ENCODE measurements around the gene STRC.
"Not testable (repeated sequence)": the region's sequence is repeated elsewhere in the genome, so short reads cannot be mapped to it uniquely, and the experiment has no call there.

Gene STRC

DNA sequence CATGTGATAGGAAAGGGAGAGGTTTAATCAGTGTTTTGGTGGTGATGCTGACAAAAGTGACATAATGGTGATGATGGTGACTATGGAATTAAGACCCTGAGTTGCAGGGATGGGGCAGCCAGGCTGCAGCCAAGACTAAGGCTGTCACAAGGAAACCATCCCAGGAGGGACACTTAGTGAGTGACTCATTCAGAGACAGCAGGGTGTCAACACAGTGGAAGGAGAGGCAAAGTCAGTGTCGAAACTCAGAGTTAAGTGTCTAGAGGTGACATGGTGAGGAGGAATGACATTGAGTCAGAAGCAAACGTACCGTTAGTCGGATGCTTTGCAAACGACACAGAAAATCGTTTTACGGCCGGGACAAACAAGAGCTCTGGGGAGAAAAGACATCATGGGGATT, 54.8 kb downstream of the STRC start:
- not testable (repeated sequence) for H3K9ac ChIP-seq (ENCODE audit: low read length in 2 of 2); H3K27me3 ChIP-seq (ENCODE audit: control insufficient read depth in 1 of 2, insufficient read depth in 2 of 2, low read length in 2 of 2); H3K4me3 ChIP-seq (ENCODE audit: low read length in 2 of 2); H3K4me1 ChIP-seq (ENCODE audit: control insufficient read depth, insufficient read depth, low read length); H3K36me3 ChIP-seq (ENCODE audit: control insufficient read depth in 2 of 2, insufficient read depth in 2 of 2, low read length in 2 of 2); H3K9me3 ChIP-seq (ENCODE audit: control insufficient read depth in 2 of 2, low read length in 2 of 2); H3K27ac ChIP-seq (ENCODE audit: low read length)

DNA sequence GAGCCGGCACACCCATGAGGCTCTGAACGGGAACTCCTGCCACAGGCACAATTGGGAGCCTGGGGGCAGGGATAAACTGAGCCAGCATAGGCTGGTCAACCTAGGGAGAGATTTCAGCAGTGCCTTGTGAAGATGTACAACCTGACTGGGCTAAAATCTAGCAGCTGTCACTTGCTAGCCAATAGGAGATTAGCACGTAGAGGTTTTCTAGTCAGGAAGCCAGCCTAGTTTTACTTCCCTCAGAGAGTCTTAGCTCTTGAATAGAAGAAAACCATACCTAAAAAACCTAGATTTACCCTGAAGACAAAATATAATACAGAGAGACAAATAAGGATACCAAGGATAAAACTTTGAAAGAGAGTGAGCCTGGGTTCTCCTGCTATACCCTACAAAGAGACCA, 55.8 kb downstream of the STRC start:
- not testable (repeated sequence) for H3K27me3 ChIP-seq (ENCODE audit: control insufficient read depth in 1 of 2, insufficient read depth in 2 of 2, low read length in 2 of 2); H3K9ac ChIP-seq (ENCODE audit: low read length in 2 of 2); H3K4me1 ChIP-seq (ENCODE audit: control insufficient read depth, insufficient read depth, low read length); H3K36me3 ChIP-seq (ENCODE audit: control insufficient read depth in 2 of 2, insufficient read depth in 2 of 2, low read length in 2 of 2); H3K4me3 ChIP-seq (ENCODE audit: low read length in 2 of 2); H3K27ac ChIP-seq (ENCODE audit: low read length); H3K9me3 ChIP-seq (ENCODE audit: control insufficient read depth in 2 of 2, low read length in 2 of 2)

DNA sequence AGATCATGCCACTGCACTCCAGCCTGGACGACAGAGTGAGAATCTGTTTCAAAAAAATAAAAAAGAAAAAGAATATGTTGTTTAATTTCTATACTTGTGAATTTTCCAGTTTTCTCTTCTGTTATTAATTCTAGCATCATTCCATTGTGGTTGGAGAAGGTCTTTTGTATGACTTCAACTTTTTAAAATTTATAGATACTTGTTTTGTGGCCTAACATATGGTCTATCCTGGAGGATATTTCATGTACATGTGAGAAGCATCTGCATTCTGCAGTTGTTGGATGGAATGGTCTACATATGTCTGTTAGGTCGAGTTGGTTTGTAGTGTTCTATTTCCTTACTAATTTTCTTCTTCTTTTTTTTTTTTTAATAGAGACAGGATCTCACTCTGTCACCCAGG, 65.6 kb downstream of the STRC start:
- Histone ChIP-seq H3K9me3 (ENCODE audit: control insufficient read depth in 2 of 2, low read length in 2 of 2) (no peaks in the 10 kb centered on the region), H3K4me3 (ENCODE audit: low read length in 2 of 2) (no peak overlapping the region), H3K27me3 (ENCODE audit: control insufficient read depth in 1 of 2, insufficient read depth in 2 of 2, low read length in 2 of 2) (no peaks in the 10 kb centered on the region), H3K36me3 (ENCODE audit: control insufficient read depth in 2 of 2, insufficient read depth in 2 of 2, low read length in 2 of 2) (peaks cover 0 to 4% of the 10 kb centered on the region in 2 donors), H3K4me1 (ENCODE audit: control insufficient read depth, insufficient read depth, low read length) (no peaks in the 10 kb centered on the region), H3K9ac (ENCODE audit: low read length in 2 of 2) (no peak overlapping the region), H3K27ac (ENCODE audit: low read length) (no peak overlapping the region)

DNA sequence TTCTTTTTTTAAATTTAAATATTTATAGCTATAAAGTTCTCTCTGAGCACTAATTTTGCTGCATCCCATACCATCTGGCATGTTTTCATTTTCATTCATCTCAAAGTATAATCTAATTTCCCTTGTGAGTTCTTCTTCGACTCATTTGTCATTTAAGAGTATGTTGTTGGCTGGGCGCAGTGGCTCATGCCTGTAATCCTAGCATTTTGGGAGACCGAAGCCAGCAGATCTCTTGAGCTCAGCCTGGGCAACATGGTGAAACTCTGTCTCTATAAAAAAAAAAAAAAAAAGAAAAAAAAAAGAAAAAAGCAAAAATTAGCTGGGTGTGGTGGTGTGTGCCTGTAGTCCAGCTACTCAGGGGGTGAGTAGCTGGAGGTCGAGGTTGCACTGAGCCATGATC, 66.3 kb downstream of the STRC start:
- Histone ChIP-seq H3K27ac (ENCODE audit: low read length) (no peak overlapping the region), H3K4me3 (ENCODE audit: low read length in 2 of 2) (no peak overlapping the region), H3K27me3 (ENCODE audit: control insufficient read depth in 1 of 2, insufficient read depth in 2 of 2, low read length in 2 of 2) (no peaks in the 10 kb centered on the region), H3K36me3 (ENCODE audit: control insufficient read depth in 2 of 2, insufficient read depth in 2 of 2, low read length in 2 of 2) (peaks cover under 1 to 3% of the 10 kb centered on the region in 2 donors), H3K4me1 (ENCODE audit: control insufficient read depth, insufficient read depth, low read length) (no peaks in the 10 kb centered on the region), H3K9ac (ENCODE audit: low read length in 2 of 2) (no peak overlapping the region), H3K9me3 (ENCODE audit: control insufficient read depth in 2 of 2, low read length in 2 of 2) (no peaks in the 10 kb centered on the region)

DNA sequence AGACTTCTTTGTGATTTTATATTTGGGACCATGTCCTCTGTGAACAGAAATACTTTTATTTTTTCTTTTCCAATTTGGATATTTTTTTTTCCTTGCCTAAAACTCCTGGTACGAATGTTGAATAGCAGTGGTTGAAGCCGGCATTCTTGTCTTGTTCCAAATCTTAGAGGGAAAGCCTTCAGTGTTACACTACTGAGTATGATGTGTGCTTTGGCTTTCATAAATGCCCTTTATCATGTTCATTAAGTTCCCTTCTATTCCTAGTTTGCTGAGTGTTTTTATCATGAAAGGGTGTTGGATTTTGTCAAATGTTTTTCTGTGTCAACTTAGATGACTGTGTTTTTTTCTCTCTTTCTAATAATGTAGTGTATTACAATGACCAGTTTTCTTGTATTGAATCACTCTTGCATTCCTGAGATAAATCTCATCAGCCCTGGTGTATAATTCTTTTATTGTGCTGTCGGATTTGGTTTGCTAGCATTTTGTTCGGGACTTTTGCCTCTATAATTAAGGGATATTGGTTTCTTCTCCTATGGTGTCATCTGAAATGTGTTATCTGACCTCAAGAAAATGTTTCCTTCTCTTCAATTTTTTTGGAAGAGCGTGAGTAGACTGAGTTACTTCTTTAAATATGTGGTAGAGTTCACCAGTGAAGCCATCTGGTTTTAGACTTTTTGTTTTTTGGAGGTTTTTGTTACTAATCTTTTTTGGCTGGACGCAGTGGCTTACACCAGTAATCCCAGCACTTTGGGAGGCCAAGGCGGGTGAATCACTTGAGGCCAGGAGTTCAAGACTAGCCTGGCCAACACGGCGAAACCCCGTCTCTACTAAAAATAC, 67.9 kb downstream of the STRC start:
- Histone ChIP-seq H3K4me3 (ENCODE audit: low read length in 2 of 2) (no peak overlapping the region), H3K27ac (ENCODE audit: low read length) (no peak overlapping the region), H3K27me3 (ENCODE audit: control insufficient read depth in 1 of 2, insufficient read depth in 2 of 2, low read length in 2 of 2) (no peaks in the 10 kb centered on the region), H3K36me3 (ENCODE audit: control insufficient read depth in 2 of 2, insufficient read depth in 2 of 2, low read length in 2 of 2) (peaks cover 0 to 3% of the 10 kb centered on the region in 2 donors), H3K4me1 (ENCODE audit: control insufficient read depth, insufficient read depth, low read length) (no peaks in the 10 kb centered on the region), H3K9ac (ENCODE audit: low read length in 2 of 2) (no peak overlapping the region), H3K9me3 (ENCODE audit: control insufficient read depth in 2 of 2, low read length in 2 of 2) (no peaks in the 10 kb centered on the region)

All from stomach smooth muscle (tissue), 2 donors.